SK-N-MC (cell line): ENCODE measurements around the gene TRMT1.
A peak's percentile ranks its signal among the peaks of the same experiment; 100 is the strongest.

Experiments
- EZH2 ChIP-seq: fragments of 200-600 bp; sonication (generic); IDR thresholded peaks from one replicate; pipeline ENCODE4 v1.6.1; 2017; ENCODE audit warnings: antibody characterized with exemption
- FOXP2 ChIP-seq: optimal IDR thresholded peaks from 2 replicates; pipeline ENCODE3; 2011; ENCODE audit warnings: mild to moderate bottlenecking, moderate library complexity; ENCODE audit not compliant: insufficient read depth; ENCODE audit errors: extremely low read length, control extremely low read depth
- POLR2AphosphoS5 ChIP-seq: IDR thresholded peaks from 2 replicates; pipeline ENCODE4 v1.6.1; 2012; ENCODE audit warnings: mild to moderate bottlenecking, low read depth, low read length, borderline replicate concordance

DNA sequence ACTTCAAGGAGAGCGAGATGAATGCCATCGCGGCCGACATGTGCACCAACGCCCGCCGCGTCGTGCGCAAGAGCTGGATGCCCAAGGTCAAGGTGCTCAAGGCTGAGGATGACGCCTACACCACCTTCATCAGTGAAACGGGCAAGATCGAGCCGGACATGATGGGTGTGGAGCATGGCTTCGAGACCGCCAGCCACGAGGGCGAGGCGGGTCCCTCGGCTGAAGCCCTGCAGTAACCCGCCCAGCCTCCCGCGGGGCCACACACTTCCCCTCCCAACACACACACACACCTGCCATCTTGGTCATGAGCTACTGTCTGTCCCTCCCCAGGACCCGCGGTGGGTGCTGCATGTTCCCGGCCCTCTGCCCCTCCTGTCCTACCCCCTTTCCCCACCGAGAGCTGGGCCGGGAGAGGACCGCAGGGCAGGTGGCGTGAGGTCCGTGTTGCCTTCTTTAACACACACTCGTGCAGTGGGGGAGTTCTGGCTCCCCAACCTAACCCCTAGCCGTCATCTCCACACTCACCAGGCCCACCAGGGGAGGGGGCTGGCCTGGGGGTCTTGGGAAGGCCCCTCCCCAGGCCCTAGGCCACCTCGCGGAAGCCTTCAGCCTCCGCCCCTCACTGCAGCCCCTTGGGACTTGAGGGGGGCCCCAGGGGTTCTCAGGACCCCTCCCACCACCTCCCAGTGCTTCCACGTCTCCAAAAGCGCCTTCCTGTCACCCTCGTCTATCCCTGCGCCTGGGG lies 21.8 kb upstream of the TRMT1 start:
- peak; percentile 13; the same call in 1 of the 2 replicates for TF ChIP-seq POLR2AphosphoS5
- TF ChIP-seq EZH2 = no peak
- TF ChIP-seq FOXP2 = no peak
